Measurements from ENCODE around the gene PHLDA1.

PHLDA1 gene

DNA sequence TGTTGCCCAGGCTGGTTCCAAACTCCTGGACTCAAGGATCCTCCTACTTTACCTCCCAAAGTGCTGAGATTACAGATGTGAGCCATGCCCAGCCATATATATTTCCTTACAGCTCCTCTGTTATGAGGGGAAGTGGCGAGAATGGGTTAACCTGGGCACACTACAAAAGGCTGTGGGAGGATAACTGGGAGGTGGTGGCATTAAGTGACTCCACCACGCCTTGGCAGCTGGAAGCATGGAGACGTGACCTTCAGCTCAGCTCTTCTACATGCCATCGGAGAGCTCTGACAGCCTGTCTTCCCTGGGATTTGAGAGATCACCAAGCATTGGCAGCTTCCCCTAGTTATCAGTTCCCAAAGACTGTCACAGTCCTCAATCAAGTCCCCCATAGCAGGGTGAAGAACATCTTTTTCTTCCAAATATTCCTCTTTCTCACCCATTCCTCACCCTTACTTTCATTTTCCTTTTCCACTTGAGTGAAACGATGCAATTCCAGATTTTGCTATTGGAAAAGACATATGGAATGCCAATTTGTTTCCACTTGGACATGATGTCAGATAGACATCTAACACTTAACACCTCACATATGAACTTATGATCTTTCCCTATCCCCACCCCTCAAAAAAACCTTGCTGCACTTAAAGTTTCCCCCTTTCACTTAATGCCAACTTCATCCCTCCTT is 48.5 kb downstream of the PHLDA1 start:
- Histone ChIP-seq H3K27me3 (replicated peaks; ENCODE audit: control insufficient read depth, insufficient read depth, low read length) (no peaks in the 10 kb centered on the region), H3K36me3 (ENCODE audit: control insufficient read depth, insufficient read depth, low read length, severe bottlenecking) (no peaks in the 10 kb centered on the region), H3K4me3 (ENCODE audit: low read length) (peak overlapping the region; percentile 76), H3K9ac (ENCODE audit: low read length) (peak overlapping the region; percentile 69), H3K9me3 (ENCODE audit: control insufficient read depth, low read length) (no peaks in the 10 kb centered on the region), H3K4me1 (ENCODE audit: control insufficient read depth, insufficient read depth, low read length) (peaks cover 28% of the 10 kb centered on the region)
- peak; percentile 38 for DNase-seq (ENCODE audit: low read depth)

- no peak for DNase-seq (ENCODE audit: low read depth)
- H3K4me1 ChIP-seq (ENCODE audit: control insufficient read depth, insufficient read depth, low read length) = peaks cover 35% of the 10 kb centered on the region
Observed at GRCh38 chr12:75982169-75982564, 49.4 kb downstream of the PHLDA1 start.

GRCh38 chr12:75981247-75982168 is 50.1 kb downstream of the PHLDA1 start:
- no peaks in the 10 kb centered on the region for H3K9me3 ChIP-seq (ENCODE audit: control insufficient read depth, low read length)
- H3K27me3 ChIP-seq (replicated peaks; ENCODE audit: control insufficient read depth, insufficient read depth, low read length) = no peaks in the 10 kb centered on the region
- no peak overlapping the region for H3K4me3 ChIP-seq (ENCODE audit: low read length)
- no peaks in the 10 kb centered on the region for H3K36me3 ChIP-seq (ENCODE audit: control insufficient read depth, insufficient read depth, low read length, severe bottlenecking)
- peaks cover 41% of the 10 kb centered on the region for H3K4me1 ChIP-seq (ENCODE audit: control insufficient read depth, insufficient read depth, low read length)
- DNase-seq (ENCODE audit: low read depth) = no peak
- no peak overlapping the region for H3K9ac ChIP-seq (ENCODE audit: low read length)

More at GRCh38 chr12:75982169-75982564, 49.4 kb downstream of the PHLDA1 start:
- no peak overlapping the region for H3K4me3 ChIP-seq (ENCODE audit: low read length)
- H3K36me3 ChIP-seq (ENCODE audit: control insufficient read depth, insufficient read depth, low read length, severe bottlenecking) = no peaks in the 10 kb centered on the region
- no peaks in the 10 kb centered on the region for H3K9me3 ChIP-seq (ENCODE audit: control insufficient read depth, low read length)
- no peaks in the 10 kb centered on the region for H3K27me3 ChIP-seq (replicated peaks; ENCODE audit: control insufficient read depth, insufficient read depth, low read length)
- H3K9ac ChIP-seq (ENCODE audit: low read length) = no peak overlapping the region

DNA sequence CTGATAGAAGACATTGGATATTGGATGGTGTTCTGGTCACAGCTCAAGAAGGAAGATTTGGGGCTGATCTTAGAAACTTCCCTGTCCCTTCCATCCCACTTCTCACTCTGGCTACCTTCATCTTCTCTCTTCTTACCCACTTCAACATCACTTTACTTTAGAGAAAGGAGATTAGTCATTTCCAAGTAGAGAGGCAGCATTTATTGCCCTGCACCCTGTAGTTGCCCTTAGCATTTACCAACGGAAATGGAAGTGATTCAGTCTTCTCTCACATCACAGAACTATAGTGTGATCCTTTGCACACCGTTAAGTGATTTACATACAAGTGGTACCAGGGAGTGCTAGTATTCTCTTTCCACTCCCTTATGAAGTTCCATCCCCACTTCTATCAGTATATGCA is 52.4 kb downstream of the PHLDA1 start:
- no peaks in the 10 kb centered on the region for H3K9me3 ChIP-seq (ENCODE audit: control insufficient read depth, low read length)
- no peaks in the 10 kb centered on the region for H3K36me3 ChIP-seq (ENCODE audit: control insufficient read depth, insufficient read depth, low read length, severe bottlenecking)
- peaks cover 51% of the 10 kb centered on the region for H3K4me1 ChIP-seq (ENCODE audit: control insufficient read depth, insufficient read depth, low read length)
- no peak overlapping the region for H3K9ac ChIP-seq (ENCODE audit: low read length)
- peak; percentile 22 for DNase-seq (ENCODE audit: low read depth)
- H3K4me3 ChIP-seq (ENCODE audit: low read length) = no peak overlapping the region
- H3K27me3 ChIP-seq (replicated peaks; ENCODE audit: control insufficient read depth, insufficient read depth, low read length) = no peaks in the 10 kb centered on the region

GRCh38 chr12:75978677-75979076 is 52.9 kb downstream of the PHLDA1 start:
- Histone ChIP-seq H3K27me3 (replicated peaks; ENCODE audit: control insufficient read depth, insufficient read depth, low read length) (no peaks in the 10 kb centered on the region), H3K4me1 (ENCODE audit: control insufficient read depth, insufficient read depth, low read length) (peaks cover 51% of the 10 kb centered on the region), H3K4me3 (ENCODE audit: low read length) (no peak overlapping the region), H3K9ac (ENCODE audit: low read length) (peak overlapping the region; percentile 49), H3K36me3 (ENCODE audit: control insufficient read depth, insufficient read depth, low read length, severe bottlenecking) (no peaks in the 10 kb centered on the region), H3K9me3 (ENCODE audit: control insufficient read depth, low read length) (no peaks in the 10 kb centered on the region)
- no peak for DNase-seq (ENCODE audit: low read depth)

DNA sequence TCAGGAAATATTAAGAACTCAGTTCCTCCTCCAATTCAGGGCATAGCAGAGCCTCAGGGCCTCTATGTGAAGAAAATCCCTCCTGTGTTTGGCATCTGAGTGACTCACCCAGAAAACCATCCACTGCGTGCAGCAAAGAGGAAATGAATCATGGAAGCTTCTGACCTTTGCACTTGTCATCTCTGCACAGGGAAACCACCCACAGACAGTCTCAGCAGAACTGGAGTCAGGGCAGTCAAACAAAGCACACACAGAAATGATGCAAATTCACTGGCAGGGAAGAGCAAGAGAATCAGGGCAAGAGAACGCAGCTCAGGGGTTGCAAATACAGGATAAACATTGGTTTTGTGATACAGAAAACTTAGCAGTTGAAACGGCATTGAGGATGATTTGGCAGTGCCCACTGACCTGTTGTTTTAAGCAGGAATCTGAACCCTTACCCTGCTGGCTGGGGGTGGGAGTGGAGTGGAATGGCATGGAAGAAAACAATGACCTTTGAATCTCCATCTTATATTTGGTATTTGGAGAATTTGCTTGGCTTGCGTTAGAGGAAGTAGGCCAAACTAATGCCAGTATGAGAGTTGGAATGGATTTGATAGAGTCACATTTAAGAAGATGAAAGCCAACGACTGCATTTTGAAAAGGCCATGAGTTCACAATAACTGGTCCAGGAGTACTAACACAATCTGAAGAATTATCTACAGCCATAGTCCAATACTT is 53.5 kb downstream of the PHLDA1 start:
- Histone ChIP-seq H3K36me3 (ENCODE audit: control insufficient read depth, insufficient read depth, low read length, severe bottlenecking) (no peaks in the 10 kb centered on the region), H3K27me3 (replicated peaks; ENCODE audit: control insufficient read depth, insufficient read depth, low read length) (no peaks in the 10 kb centered on the region), H3K9ac (ENCODE audit: low read length) (peak overlapping the region; percentile 49), H3K4me3 (ENCODE audit: low read length) (peak overlapping the region; percentile 20), H3K9me3 (ENCODE audit: control insufficient read depth, low read length) (no peaks in the 10 kb centered on the region), H3K4me1 (ENCODE audit: control insufficient read depth, insufficient read depth, low read length) (peaks cover 45% of the 10 kb centered on the region)
- peak; percentile 98 for DNase-seq (ENCODE audit: low read depth)

DNA sequence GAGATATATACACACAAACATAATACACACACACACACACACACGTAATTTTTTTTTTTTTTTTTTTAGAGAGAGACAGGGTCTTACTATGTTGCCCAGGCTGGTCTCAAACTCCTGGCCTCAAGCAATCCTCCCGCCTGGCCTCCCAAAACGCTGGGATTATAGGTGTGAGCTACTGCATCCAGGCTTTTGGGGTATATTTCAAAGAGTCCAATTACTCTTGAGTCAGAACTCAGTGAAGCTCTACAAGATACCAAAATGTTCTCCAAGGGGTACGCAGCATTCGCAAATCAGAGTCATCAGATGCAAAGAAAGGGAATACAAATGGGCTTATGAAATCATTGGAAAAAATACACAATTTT is 54.0 kb downstream of the PHLDA1 start:
- peaks cover 41% of the 10 kb centered on the region for H3K4me1 ChIP-seq (ENCODE audit: control insufficient read depth, insufficient read depth, low read length)
- no peak overlapping the region for H3K4me3 ChIP-seq (ENCODE audit: low read length)

GRCh38 chr12:75976913-75977312 is 54.7 kb downstream of the PHLDA1 start:
- Histone ChIP-seq H3K4me1 (ENCODE audit: control insufficient read depth, insufficient read depth, low read length) (peaks cover 41% of the 10 kb centered on the region), H3K9ac (ENCODE audit: low read length) (no peak overlapping the region), H3K9me3 (ENCODE audit: control insufficient read depth, low read length) (no peaks in the 10 kb centered on the region), H3K27me3 (replicated peaks; ENCODE audit: control insufficient read depth, insufficient read depth, low read length) (no peaks in the 10 kb centered on the region), H3K4me3 (ENCODE audit: low read length) (no peak overlapping the region), H3K36me3 (ENCODE audit: control insufficient read depth, insufficient read depth, low read length, severe bottlenecking) (no peaks in the 10 kb centered on the region)
- DNase-seq (ENCODE audit: low read depth) = no peak

More for the DNA sequence above, 54.0 kb downstream of the PHLDA1 start:
- no peaks in the 10 kb centered on the region for H3K9me3 ChIP-seq (ENCODE audit: control insufficient read depth, low read length)
- no peaks in the 10 kb centered on the region for H3K27me3 ChIP-seq (replicated peaks; ENCODE audit: control insufficient read depth, insufficient read depth, low read length)
- DNase-seq (ENCODE audit: low read depth) = no peak
- no peaks in the 10 kb centered on the region for H3K36me3 ChIP-seq (ENCODE audit: control insufficient read depth, insufficient read depth, low read length, severe bottlenecking)
- peak overlapping the region; percentile 47 for H3K9ac ChIP-seq (ENCODE audit: low read length)

GRCh38 chr12:75976113-75976512 is 55.5 kb downstream of the PHLDA1 start:
- Histone ChIP-seq H3K4me1 (ENCODE audit: control insufficient read depth, insufficient read depth, low read length) (peaks cover 41% of the 10 kb centered on the region), H3K9ac (ENCODE audit: low read length) (no peak overlapping the region), H3K4me3 (ENCODE audit: low read length) (no peak overlapping the region), H3K36me3 (ENCODE audit: control insufficient read depth, insufficient read depth, low read length, severe bottlenecking) (no peaks in the 10 kb centered on the region), H3K27me3 (replicated peaks; ENCODE audit: control insufficient read depth, insufficient read depth, low read length) (no peaks in the 10 kb centered on the region), H3K9me3 (ENCODE audit: control insufficient read depth, low read length) (no peaks in the 10 kb centered on the region)
- no peak for DNase-seq (ENCODE audit: low read depth)

DNA sequence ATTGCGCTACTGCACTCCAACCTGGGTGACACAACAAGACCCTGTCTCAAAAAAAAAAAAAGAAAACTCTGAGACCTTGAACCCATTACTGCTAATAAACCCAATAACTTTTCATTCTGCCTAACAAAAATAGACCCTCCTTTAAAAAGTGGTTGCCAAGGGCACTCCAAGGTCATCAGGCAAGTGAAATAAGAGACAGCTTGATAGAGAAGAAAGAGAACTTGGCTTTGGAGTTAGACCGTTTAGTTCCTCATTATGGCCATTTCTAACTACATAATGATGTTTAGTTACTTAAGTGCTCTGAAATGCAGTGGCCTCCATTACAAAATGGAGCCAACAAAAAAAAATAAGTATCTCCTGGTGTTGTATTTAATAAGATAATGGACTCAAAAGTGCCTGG is 55.9 kb downstream of the PHLDA1 start:
- no peaks in the 10 kb centered on the region for H3K36me3 ChIP-seq (ENCODE audit: control insufficient read depth, insufficient read depth, low read length, severe bottlenecking)
- no peak overlapping the region for H3K9ac ChIP-seq (ENCODE audit: low read length)
- H3K4me1 ChIP-seq (ENCODE audit: control insufficient read depth, insufficient read depth, low read length) = peaks cover 41% of the 10 kb centered on the region
- H3K27me3 ChIP-seq (replicated peaks; ENCODE audit: control insufficient read depth, insufficient read depth, low read length) = no peaks in the 10 kb centered on the region
- no peak for DNase-seq (ENCODE audit: low read depth)
- no peak overlapping the region for H3K4me3 ChIP-seq (ENCODE audit: low read length)
- no peaks in the 10 kb centered on the region for H3K9me3 ChIP-seq (ENCODE audit: control insufficient read depth, low read length)

Data from adipocyte (in vitro differentiated cells).